ENCODE results near the gene GYPC.

Gene GYPC

GRCh38 chr2:126657148-126657635 lies 1.2 kb downstream of the GYPC start:
- intact Hi-C loops (cut with micrococcal nuclease), result loop anchor here (5.0 kb wide), 1 partner anchor 120 kb away; no protein-coding TSS in a partner anchor
- no peaks in the 10 kb centered on the region for H3K36me3 Mint-ChIP-seq (ENCODE audit: low read depth)

GRCh38 chr2:126657636-126658318 lies 1.8 kb downstream of the GYPC start:
- peak overlapping the region; percentile 6 for H3K4me3 Mint-ChIP-seq
- no peaks in the 10 kb centered on the region for H3K36me3 Mint-ChIP-seq (ENCODE audit: low read depth)
- peaks cover 82% of the 10 kb centered on the region for H3K4me1 Mint-ChIP-seq (ENCODE audit: low read depth)
- intact Hi-C loops (cut with micrococcal nuclease), result loop anchor here (5.0 kb wide), 1 partner anchor 120 kb away; no protein-coding TSS in a partner anchor
- H3K27ac Mint-ChIP-seq, result peak overlapping the region; percentile 73
- peaks cover 5% of the 10 kb centered on the region for H3K27me3 Mint-ChIP-seq
- H3K9me3 Mint-ChIP-seq, result no peaks in the 10 kb centered on the region

More at GRCh38 chr2:126657148-126657635, 1.2 kb downstream of the GYPC start:
- Mint-ChIP-seq H3K4me3 (peak overlapping the region; percentile 85), H3K9me3 (no peaks in the 10 kb centered on the region), H3K27me3 (peaks cover 5% of the 10 kb centered on the region), H3K4me1 (ENCODE audit: low read depth) (peaks cover 77% of the 10 kb centered on the region), H3K27ac (peak overlapping the region; percentile 73)

GRCh38 chr2:126658319-126658904 lies 2.5 kb downstream of the GYPC start:
- Mint-ChIP-seq H3K27ac (peak overlapping the region; percentile 73), H3K9me3 (no peaks in the 10 kb centered on the region), H3K4me3 (no peak overlapping the region), H3K36me3 (ENCODE audit: low read depth) (no peaks in the 10 kb centered on the region), H3K4me1 (ENCODE audit: low read depth) (peaks cover 81% of the 10 kb centered on the region), H3K27me3 (peaks cover 5% of the 10 kb centered on the region)
- intact Hi-C loops (cut with micrococcal nuclease), result loop anchor here (5.0 kb wide), 1 partner anchor 119 kb away; no protein-coding TSS in a partner anchor

- Mint-ChIP-seq H3K9me3 (no peaks in the 10 kb centered on the region), H3K36me3 (ENCODE audit: low read depth) (no peaks in the 10 kb centered on the region), H3K4me1 (ENCODE audit: low read depth) (peaks cover 87% of the 10 kb centered on the region), H3K27me3 (peaks cover 5% of the 10 kb centered on the region), H3K27ac (peak overlapping the region; percentile 11), H3K4me3 (peak overlapping the region; percentile 20)
- intact Hi-C loops (cut with micrococcal nuclease), result loop anchor here (5.0 kb wide), 1 partner anchor 118 kb away; no protein-coding TSS in a partner anchor
Measured at GRCh38 chr2:126658905-126659561, 3.1 kb downstream of the GYPC start.

GRCh38 chr2:126659562-126660467 lies 3.9 kb downstream of the GYPC start:
- peaks cover 5% of the 10 kb centered on the region for H3K27me3 Mint-ChIP-seq
- H3K36me3 Mint-ChIP-seq (ENCODE audit: low read depth), result no peaks in the 10 kb centered on the region
- peaks cover 95% of the 10 kb centered on the region for H3K4me1 Mint-ChIP-seq (ENCODE audit: low read depth)
- no peaks in the 10 kb centered on the region for H3K9me3 Mint-ChIP-seq
- intact Hi-C loops (cut with micrococcal nuclease), result loop anchor here (5.0 kb wide), 1 partner anchor 117 kb away; no protein-coding TSS in a partner anchor
- no peak overlapping the region for H3K4me3 Mint-ChIP-seq
- H3K27ac Mint-ChIP-seq, result peak overlapping the region; percentile 64

- Mint-ChIP-seq H3K27me3 (peaks cover 2% of the 10 kb centered on the region), H3K36me3 (ENCODE audit: low read depth) (no peaks in the 10 kb centered on the region), H3K4me3 (no peak overlapping the region), H3K27ac (peak overlapping the region; percentile 64), H3K9me3 (no peaks in the 10 kb centered on the region), H3K4me1 (ENCODE audit: low read depth) (peaks cover 92% of the 10 kb centered on the region)
- intact Hi-C loops (cut with micrococcal nuclease), result no loop called here
Measured at GRCh38 chr2:126660971-126661370, 5.0 kb downstream of the GYPC start.

- H3K4me1 Mint-ChIP-seq (ENCODE audit: low read depth), result peaks cover 88% of the 10 kb centered on the region
- H3K4me3 Mint-ChIP-seq, result no peak overlapping the region
- no peaks in the 10 kb centered on the region for H3K9me3 Mint-ChIP-seq
- no peaks in the 10 kb centered on the region for H3K36me3 Mint-ChIP-seq (ENCODE audit: low read depth)
- peak overlapping the region; percentile 64 for H3K27ac Mint-ChIP-seq
- intact Hi-C loops (cut with micrococcal nuclease), result no loop called here
- peaks cover 2% of the 10 kb centered on the region for H3K27me3 Mint-ChIP-seq
Measured at GRCh38 chr2:126661702-126662500, 5.9 kb downstream of the GYPC start.

GRCh38 chr2:126662621-126663020 lies 6.7 kb downstream of the GYPC start:
- Mint-ChIP-seq H3K27ac (no peak overlapping the region), H3K4me3 (no peak overlapping the region), H3K4me1 (ENCODE audit: low read depth) (peaks cover 81% of the 10 kb centered on the region), H3K36me3 (ENCODE audit: low read depth) (no peaks in the 10 kb centered on the region), H3K9me3 (no peaks in the 10 kb centered on the region), H3K27me3 (no peaks in the 10 kb centered on the region)
- intact Hi-C loops (cut with micrococcal nuclease), result no loop called here

- H3K27me3 Mint-ChIP-seq, result no peaks in the 10 kb centered on the region
- H3K9me3 Mint-ChIP-seq, result no peaks in the 10 kb centered on the region
- peaks cover 78% of the 10 kb centered on the region for H3K4me1 Mint-ChIP-seq (ENCODE audit: low read depth)
- intact Hi-C loops (cut with micrococcal nuclease), result no loop called here
- H3K4me3 Mint-ChIP-seq, result no peak overlapping the region
- peak overlapping the region; percentile 3 for H3K27ac Mint-ChIP-seq
- H3K36me3 Mint-ChIP-seq (ENCODE audit: low read depth), result no peaks in the 10 kb centered on the region
Measured at GRCh38 chr2:126663184-126663963, 7.4 kb downstream of the GYPC start.

GRCh38 chr2:126664234-126664633 lies 8.3 kb downstream of the GYPC start:
- intact Hi-C loops (cut with micrococcal nuclease), result no loop called here
- no peaks in the 10 kb centered on the region for H3K9me3 Mint-ChIP-seq
- peak overlapping the region; percentile 3 for H3K27ac Mint-ChIP-seq
- H3K4me3 Mint-ChIP-seq, result no peak overlapping the region
- peaks cover 69% of the 10 kb centered on the region for H3K4me1 Mint-ChIP-seq (ENCODE audit: low read depth)
- H3K36me3 Mint-ChIP-seq (ENCODE audit: low read depth), result no peaks in the 10 kb centered on the region
- no peaks in the 10 kb centered on the region for H3K27me3 Mint-ChIP-seq

GRCh38 chr2:126664639-126665038 lies 8.7 kb downstream of the GYPC start:
- H3K27ac Mint-ChIP-seq, result no peak overlapping the region
- intact Hi-C loops (cut with micrococcal nuclease), result no loop called here
- no peak overlapping the region for H3K4me3 Mint-ChIP-seq
- no peaks in the 10 kb centered on the region for H3K9me3 Mint-ChIP-seq
- peaks cover 65% of the 10 kb centered on the region for H3K4me1 Mint-ChIP-seq (ENCODE audit: low read depth)
- H3K36me3 Mint-ChIP-seq (ENCODE audit: low read depth), result no peaks in the 10 kb centered on the region
- H3K27me3 Mint-ChIP-seq, result no peaks in the 10 kb centered on the region

- no peaks in the 10 kb centered on the region for H3K36me3 Mint-ChIP-seq (ENCODE audit: low read depth)
- no peaks in the 10 kb centered on the region for H3K27me3 Mint-ChIP-seq
- no peak overlapping the region for H3K27ac Mint-ChIP-seq
- H3K9me3 Mint-ChIP-seq, result no peaks in the 10 kb centered on the region
- H3K4me3 Mint-ChIP-seq, result no peak overlapping the region
- intact Hi-C loops (cut with micrococcal nuclease), result no loop called here
- H3K4me1 Mint-ChIP-seq (ENCODE audit: low read depth), result peaks cover 57% of the 10 kb centered on the region
Measured at GRCh38 chr2:126665483-126665882, 9.5 kb downstream of the GYPC start.

All from dendritic cell treated with granulocyte-macrophage colony-stimulating factor and Interleukin-4, amounts not matched to agents 40 ng/mL and 50 ng/mL, for 4 days (primary cell).